HG02885 (cell line): Measurements from ENCODE around the gene NHLH1.

Experiments used
- ATAC-seq: cut with Tn5 transposase; IDR thresholded peaks from one replicate; pipeline ENCODE4 v1.9.1; 2021; ENCODE audit warnings: mild to moderate bottlenecking; ENCODE audit not compliant: unreplicated experiment, poor library complexity

NHLH1 gene

DNA sequence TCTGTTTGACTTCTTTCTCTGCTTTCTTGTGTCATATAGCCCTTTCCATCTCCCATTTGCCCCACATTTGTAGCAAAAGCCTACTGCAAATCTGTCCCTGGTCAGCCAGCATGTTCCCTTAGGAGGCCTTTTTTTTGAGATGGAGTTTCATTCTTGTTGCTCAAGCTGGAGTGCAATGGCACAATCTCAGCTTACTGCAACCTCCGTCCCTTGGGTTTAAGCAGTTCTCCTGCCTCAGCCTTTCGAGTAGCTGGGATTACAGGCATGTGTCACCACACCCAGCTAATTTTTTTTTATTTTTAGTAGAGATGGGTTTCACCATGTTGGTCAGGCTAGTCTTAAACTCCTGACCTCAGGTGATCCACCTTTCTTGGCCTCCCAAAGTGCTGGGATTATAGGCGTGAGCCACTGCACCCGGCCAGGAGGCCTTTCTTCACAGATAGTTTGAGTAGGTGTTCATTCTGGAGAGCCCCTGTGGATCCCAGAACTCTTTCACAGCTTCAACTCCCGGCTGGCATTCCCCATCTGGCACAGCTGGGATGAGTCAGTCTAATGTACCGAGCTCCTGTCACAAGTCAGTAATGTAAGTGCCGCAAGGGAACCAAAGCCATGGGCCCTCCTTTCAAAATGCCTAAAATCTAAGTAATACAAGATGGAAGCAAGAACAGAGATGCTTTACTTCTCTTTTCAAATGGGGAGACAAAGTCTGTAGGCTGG, 9.4 kb upstream of the NHLH1 start:
- no peak for ATAC-seq

DNA sequence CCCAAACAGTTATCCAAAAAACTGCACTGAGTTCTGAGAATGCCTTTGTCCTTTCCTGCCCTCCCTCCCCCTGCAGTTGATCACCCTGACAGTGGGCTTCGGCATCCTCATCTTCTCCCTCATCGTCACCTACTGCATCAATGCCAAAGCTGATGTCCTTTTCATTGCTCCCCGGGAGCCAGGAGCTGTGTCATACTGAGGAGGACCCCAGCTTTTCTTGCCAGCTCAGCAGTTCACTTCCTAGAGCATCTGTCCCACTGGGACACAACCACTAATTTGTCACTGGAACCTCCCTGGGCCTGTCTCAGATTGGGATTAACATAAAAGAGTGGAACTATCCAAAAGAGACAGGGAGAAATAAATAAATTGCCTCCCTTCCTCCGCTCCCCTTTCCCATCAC, 8.8 kb upstream of the NHLH1 start:
- no peak for ATAC-seq

DNA sequence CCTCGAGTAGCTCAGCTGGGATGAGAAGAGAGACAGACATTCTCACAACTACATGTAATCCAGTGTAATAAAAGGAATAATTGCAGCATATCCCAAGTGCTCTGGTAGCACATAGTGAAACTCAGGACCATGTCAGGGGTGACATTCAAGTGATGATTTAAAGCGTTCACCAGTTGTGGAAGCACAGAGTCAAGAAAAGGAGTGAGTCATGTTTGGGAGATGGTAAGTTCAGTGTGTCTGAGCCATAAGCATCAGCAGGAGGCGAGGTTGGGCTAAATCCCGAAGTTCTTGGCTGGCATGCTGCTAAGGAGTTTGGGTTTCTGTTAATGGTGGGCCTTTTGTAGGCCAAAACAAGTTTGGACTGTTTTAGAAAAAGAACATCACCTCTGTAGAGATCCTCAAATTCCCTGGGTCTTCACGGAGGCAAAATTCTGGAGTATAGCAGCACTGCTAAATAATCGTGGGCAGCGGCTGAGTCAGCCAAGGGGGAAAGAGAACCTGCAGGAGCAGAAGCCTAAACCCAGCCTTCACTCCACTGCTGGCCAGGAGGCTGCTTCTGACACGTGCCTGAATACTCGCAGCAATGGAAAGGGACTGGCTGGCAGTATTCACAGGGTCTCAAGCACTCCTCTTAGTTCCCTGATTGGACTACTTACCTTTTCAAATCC, 7.2 kb upstream of the NHLH1 start:
- no peak for ATAC-seq

DNA sequence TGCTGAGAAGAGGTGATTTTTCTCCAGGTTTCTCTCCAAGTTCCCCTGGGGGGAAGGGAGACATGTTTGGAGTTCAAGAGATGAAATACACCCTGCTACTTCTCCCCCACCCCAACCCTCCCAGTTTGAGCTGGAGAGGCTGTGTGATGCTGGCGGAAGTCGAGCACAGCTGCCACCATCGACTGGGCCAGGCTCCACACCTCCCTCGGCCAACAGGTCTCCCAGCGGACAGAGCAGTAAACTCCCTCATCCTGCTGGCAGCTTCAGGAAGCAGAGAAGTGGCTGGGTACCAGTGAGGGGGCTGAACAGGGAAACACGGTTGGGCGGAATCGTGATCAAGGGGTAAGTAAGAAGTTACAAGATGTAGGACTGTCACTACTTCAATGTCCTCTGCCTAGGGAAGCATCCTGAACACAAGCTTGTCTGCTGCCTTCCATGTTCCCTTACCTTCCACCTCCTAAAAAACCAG, 6.6 kb upstream of the NHLH1 start:
- ATAC-seq: no peak

DNA sequence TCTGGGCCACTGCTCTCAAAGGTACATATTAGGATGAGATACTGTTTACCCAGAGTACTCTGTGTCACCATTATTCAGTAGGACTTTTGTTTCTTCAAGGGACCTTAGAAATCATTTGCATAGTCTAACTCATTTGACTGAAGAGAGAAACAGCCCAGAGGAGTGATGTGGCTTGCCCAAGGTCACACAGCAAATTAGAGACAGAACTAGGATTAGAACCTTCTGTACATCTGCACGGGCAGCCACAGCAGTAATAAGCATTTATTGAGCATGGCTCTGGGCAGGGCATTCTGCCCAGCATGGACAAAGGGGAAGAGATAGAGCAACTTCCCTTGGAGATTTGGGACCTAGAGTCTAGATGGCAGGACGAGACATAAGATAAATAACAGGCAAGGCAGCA, 5.7 kb upstream of the NHLH1 start:
- ATAC-seq: no peak

DNA sequence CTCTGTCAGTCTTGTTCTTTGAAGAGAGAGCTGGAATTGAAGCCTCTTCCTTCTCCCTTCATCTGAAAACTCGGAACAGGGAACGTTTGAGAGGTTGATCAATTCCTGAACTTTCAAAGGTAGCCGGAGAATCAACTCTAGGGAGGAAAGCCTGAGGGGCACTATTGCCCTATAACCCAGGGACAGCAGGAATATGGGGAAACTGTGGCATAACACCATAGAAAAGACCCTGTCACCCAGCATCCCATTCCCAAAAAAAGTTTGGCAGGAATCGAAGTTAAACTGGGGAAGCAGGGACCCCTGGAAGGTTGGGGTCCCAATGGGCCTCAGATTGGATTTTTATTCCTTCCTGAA, 5.1 kb upstream of the NHLH1 start:
- ATAC-seq: no peak

DNA sequence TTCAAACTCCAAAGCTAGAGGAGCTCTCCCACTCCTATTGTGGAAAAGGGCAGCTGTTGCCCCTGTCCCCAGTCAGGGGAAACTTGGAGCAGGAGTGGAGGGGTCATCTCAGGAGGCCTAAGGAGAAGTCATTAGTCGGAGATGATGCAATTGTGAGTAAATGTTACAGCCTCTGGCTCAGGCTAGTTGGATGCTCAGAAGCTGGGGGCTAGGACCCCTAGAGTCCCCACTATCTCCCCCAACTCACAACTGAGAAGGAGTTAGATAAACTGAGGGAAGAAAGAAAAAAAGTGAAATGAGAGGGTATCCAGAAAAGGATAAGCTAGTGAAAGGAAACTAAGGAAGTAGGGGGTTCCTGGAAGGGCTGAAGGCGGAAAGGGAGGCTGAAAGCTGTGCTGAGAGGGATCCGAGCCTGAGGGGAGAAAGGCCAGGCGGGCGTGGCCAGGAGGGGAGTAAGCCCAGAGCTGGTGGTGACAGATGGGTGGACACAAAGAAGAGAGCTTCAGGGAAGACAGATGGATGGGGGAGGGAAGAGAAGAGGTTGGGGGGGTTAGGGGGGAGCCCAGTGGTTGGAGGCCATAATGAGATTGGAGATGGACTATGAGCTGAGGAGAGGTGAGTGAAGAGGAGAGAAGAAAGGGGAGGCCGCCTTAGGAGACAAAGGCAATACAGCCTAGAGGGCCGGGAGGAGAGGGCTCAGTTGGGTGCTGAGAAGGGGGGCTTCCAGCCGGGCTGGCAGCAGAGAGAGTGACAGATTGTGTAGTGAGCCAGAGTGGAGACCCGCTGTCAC, 4.5 kb upstream of the NHLH1 start:
- ATAC-seq: no peak

DNA sequence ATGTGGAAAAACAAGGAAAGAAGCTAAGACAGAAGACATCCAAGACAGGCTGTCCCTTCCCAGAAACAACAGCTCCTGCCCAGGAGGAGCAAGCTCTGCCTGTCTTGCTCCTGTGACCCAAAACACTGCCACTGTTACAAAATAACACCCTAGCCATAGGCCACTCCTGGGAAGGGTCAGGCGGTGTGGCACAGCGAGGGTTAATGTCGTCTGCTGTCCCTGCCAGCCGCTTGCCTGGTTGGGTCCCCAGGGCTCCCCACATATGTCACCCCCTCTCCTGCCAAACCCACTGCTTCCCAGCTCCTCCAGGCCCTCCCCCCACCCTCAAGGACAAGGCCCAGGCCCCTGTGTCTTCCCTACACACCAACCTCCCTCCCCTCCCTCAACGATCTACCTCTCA, 3.9 kb upstream of the NHLH1 start:
- ATAC-seq: no peak

DNA sequence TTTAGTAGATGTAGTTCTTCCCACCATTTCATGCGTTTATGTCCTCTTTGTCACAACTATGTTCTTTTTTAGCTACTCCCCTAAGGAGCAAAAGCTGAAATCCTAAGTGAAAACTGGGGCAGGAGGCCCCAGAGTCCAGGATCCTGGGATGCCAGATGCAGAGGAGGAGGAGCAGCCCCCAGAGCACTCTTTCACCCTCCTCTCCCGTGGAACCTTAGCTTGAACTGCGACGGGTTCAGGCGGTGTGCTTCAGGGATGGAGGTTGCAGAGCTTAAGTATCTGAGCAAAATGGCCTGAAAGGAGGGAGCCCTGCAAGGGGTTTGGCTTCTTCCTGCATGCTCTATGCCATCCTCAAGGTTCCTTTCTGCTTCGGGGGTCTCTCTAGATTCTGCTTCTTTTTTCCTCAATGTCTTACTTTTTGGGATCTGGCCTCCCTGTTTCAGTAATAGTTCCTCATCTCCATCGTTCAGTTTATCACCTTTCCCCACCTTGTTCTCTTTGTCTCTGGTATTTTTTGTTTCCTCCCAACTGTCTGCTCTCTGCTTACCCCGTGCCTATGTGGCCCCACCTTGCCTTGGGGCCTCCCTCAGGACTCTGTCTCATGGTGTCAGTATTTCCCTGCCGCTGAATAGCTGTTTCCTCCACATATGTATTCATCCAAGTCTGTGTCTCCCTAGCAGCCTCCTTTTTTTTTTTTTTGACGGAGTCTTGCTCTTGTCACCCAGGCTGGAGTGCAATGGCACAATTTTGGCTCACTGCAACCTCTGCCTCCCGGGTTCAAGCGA, 2.7 kb upstream of the NHLH1 start:
- ATAC-seq: no peak

DNA sequence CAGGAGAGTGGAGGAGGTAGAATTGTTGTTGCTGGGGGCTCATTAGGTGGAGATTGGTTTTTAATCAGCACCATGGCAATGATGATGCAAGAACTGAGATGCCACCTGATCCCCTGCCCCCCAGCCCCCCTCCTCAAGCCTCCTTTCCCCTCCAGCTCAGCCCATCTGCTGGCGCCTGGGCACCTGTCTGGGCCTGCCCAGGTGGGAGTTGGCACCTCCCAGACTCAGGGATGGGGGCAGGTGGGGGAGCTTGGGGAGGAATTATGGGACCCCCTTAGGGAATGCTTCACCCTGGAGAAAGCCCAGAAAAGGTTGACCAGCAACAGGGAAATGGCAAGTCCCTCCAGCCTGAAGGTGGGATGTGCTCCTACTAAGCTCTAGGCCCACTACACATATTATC, 1.5 kb upstream of the NHLH1 start:
- no peak for ATAC-seq

DNA sequence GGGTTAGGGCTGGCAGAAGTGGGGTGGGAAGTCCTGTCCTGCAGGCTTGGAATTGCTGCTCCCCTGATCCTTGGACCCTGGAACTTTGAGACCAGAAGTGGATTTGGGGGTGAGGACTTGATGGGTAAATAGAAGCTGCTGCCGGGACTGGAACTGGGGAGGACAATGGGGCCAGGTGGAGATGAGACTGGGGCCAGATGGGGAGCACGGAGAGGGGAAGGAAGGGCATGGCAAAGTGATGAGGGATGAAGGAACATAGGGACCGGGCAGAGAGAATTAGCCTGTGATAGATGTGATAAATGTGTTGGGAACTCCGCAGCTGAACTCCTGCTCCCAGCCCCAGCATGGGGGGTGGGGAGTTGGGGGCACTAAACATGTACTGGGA, 637 bp downstream of the NHLH1 start:
- no peak for ATAC-seq

DNA sequence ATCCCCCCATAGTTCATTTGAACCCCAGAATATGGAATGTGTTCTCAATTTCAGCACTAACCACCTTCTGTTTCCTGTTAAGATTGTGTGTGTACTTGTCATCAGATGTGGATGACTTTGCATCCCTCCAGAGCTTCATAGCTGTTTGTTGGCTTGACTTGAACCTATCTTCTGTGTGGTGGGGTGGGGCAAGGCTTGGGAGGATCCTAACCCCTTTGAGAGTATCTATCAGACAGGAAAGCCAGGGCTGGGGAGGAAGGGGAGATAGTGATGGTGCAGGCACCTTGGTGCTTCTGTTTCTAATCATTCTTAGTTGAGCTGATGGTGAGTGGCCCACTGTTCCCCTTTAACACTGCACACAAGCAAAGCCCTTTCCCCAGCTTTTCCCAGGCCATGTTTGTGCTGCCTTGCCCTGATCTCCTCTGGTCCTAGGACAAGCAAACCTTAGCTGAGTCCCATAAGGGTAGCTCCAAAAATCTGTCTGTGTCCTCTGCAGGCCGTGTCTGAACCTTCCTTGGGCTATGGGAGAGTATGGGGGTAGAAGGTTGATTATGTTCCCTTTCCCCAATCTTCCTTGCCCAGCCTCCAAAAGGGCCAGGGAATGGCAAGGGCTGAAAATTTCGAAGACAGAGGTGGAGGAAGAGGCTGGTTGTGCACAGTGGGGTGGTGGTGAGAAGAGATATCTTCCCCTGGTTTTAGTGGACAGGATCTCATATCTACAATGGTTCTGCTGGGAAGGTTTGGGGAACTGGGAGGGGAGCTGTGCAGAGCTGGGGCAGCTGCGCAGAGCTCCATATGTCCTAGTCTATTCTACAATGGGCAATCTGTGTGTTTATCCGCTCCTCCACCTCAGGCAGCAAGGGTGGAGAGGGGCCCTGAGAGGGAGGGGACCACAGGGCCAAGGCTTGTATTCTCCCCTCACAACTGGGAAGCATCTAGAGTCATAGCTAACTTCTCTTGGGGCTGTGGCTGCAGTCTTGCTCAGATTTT, 1.4 kb downstream of the NHLH1 start:
- ATAC-seq: no peak

DNA sequence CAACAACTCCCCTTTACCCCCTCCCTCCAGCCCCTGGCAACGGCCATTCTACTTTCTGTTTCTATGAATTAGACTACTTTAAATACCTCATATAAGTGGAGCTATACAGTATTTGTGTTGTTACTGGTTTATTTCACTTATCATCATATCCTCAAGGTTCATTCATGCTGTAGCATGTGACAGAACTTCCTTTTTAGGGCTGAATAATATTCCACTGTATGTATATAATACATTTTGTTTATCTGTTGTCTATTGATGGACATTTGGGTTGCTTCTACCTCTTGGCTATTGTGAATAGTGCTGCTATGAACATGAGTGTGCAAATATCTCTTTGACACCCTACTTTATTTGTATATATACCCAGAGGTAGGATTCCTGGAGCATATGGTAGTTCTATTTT, 2.2 kb downstream of the NHLH1 start:
- no peak for ATAC-seq

DNA sequence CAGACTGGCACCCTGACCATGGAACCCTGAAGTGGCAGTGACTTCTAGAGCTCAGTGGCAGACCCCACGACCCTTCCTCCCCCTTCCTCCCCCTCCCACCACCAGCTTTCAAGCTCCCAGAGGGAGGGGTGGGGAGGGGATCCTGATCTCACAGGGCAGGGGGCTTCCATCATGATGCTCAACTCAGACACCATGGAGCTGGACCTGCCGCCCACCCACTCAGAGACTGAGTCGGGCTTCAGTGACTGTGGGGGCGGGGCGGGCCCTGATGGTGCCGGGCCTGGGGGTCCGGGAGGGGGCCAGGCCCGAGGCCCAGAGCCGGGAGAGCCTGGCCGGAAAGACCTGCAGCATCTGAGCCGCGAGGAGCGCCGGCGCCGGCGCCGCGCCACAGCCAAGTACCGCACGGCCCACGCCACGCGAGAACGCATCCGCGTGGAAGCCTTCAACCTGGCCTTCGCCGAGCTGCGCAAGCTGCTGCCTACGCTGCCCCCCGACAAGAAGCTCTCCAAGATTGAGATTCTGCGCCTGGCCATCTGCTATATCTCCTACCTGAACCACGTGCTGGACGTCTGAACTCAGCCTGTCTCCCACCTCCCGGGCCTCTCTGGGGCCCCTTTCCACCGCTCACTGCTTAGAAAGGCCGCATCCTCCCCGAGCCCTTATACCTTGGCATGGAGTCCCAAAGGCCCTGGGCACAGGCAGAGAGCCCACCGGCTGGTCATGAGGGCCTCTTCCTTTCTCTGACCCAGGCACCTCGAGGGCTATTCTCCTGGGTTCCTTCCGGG, 3.9 kb downstream of the NHLH1 start:
- no peak for ATAC-seq

DNA sequence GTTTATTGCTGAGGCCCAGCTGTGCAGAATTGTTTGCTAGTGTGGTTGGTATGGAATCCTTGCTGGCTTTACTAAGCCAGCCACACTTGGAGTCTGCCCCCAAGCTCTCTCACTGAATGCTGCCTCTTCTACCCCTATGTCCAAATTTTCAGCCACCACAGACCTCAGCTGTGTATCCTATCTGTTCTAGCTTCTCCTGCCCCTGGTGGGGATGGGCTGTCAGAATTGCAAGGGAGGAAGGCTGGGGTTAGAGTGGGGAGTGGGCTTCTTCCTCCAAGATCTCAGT, 4.4 kb downstream of the NHLH1 start:
- ATAC-seq: no peak

DNA sequence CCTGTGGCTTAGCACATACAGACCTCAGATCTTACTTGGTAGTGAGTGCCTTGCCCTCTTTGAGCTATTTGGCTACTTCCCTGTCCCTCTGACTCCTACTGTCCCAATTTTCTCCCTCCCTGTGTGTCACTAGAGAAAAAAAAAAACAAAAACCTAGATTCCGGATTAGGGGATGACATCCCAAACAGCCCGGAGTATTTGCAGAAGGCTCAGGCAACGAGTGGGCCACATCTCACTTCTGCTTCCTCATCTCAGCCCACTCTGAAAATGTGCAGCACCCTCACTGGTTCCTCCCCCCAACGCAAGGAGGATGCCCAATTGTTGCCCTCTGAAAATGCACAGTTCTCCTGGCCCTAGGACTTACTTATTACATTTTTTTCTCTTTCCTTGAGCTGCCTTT, 4.9 kb downstream of the NHLH1 start:
- ATAC-seq: no peak

DNA sequence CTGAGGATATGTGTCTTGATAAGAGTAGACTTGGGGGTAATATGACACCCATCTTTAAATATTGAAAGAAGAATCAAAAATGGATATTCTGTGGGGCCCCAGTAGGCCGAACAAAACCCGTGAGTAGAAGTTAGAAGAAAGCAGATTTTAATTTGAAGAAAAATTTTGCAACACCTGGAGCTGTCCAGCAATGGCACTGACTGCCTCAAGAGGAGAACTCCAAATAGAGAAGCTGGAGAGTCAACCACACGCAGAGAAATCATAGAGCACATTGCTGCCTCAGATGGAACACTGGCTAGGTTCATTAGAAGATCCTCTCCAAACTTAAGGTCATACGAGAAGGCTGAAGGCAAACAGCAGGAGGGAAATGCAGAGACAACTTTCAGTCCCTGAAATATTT, 6.8 kb downstream of the NHLH1 start:
- no peak for ATAC-seq

DNA sequence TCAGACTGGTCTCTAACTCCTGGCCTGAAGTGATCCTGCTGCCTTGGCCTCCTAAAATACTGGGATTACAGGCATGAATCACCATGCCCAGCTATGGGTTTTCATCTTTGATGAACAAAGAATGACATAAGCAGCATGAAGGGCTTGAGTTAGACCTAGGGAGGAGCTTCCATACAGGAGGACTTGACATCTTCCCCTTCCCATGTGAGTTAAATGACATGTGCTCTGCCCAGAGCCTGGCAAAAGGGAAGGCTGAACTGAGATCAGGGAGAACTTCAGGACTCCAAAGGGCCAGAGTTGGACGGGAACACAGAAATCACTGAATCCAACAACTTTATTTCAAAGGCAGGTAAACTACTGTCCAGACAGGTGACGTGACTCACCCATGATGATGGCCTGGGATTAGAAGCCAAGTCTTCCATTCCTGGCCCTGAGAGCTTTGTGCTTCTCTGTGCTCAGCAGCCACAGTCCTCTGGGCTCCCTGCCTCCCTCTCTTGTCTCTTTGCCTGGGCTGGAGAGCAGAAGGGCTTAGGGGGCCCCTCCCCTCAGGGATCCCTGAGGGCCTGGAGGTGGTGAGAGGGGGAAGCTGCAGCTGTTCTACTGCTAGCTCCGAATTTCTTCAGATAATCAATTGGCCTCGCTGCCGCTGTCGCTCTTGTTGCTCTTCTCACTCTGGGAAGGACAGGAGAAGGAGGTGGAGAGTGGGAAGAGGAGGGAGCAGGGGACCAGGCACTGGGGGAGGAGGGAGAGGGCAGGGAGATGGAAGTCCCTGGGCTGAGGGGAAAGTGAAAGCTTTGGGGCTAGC, 7.6 kb downstream of the NHLH1 start:
- no peak for ATAC-seq
